Heart left ventricle (tissue), 13 donors: ENCODE measurements around the gene STARD3.

Experiments used
- POLR2A ChIP-seq, 2 donors: fragments of 450-650 bp; IDR thresholded peaks; one replicate each; pipeline ENCODE4 v1.6.1; 2017; ENCODE audit warnings: antibody characterized with exemption in 2 of 2, mild to moderate bottlenecking in 2 of 2, moderate library complexity in 2 of 2
- TF ChIP-seq, protein P1 (sequence below), 12 donors: fragments of 200-600 bp; sonication (generic) in 4 of 12; IDR thresholded peaks; one replicate each; pipeline versions ENCODE4 v1.5.0 to v1.8.0; 2018 to 2022; ENCODE audit warnings: antibody characterized with exemption in 12 of 12, mild to moderate bottlenecking in 5 of 12
- donor health status: ischemic (EF 13 %, LVEDD 7.1; RV severe dilation, severe dysfunction).
- donor health status: DM: no; HTN: yes; CAD: no.
- donor health status: DM: no; HTN: no; CAD: no.
- donor health status: ischemic (EF 25% LVEDD 6.9; RV normal size, moderate dysfunction).
- donor health status: ischemic (EF 25% LVEDD 5.7; RV mildly dilated, moderate dysfunction).
- donor health status: ischemic (EF 35%, LVEDD 5.7; RV mildly dilated, moderate dysfunction).
- donor health status: nonischemic (EF 11% LVEDD 7.7; RV severe dilation, severe dysfunction).
- donor health status: DM: yes; HTN: yes; CAD: no.
- donor health status: PGD.
- donor health status: ischemic (EF 29% LVEDD 5.4; RV normal size, mild dysfunction).
- donor health status: nonischemic (EF 23%, LVEDD 6.1; RV moderate dilation, normal function).

DNA sequence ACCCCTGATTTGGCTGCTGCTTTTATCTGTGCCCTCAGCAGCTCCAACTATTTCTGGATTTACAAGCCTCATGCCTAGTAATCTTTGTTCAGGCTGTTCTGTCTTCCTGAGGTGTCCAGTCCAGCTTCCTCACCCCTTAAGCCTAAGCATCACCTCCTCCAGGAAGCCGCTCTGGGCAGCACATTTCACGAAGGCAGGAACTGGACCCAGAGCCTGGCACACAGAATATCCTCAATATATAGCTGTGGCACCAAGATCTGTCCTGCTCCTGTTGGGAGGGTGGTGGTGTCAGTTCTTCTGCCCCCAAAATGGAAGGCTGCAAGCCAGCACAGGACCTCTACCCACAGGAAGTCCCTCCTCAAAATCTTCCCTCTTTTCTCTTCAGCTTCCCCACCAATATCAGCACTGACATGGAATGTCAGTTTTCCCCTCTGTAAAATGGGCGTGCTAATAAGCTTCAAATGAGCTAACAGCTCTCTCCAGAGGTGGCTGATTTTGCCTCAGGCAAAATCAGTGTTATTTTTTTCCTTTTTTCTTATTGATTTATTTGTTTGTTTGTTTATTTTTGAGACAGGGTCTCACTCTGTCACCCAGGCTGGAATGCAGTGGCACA lies 22.3 kb upstream of the STARD3 start:
- TF ChIP-seq, protein P1, sequence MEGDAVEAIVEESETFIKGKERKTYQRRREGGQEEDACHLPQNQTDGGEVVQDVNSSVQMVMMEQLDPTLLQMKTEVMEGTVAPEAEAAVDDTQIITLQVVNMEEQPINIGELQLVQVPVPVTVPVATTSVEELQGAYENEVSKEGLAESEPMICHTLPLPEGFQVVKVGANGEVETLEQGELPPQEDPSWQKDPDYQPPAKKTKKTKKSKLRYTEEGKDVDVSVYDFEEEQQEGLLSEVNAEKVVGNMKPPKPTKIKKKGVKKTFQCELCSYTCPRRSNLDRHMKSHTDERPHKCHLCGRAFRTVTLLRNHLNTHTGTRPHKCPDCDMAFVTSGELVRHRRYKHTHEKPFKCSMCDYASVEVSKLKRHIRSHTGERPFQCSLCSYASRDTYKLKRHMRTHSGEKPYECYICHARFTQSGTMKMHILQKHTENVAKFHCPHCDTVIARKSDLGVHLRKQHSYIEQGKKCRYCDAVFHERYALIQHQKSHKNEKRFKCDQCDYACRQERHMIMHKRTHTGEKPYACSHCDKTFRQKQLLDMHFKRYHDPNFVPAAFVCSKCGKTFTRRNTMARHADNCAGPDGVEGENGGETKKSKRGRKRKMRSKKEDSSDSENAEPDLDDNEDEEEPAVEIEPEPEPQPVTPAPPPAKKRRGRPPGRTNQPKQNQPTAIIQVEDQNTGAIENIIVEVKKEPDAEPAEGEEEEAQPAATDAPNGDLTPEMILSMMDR (IDR thresholded peaks at IDR 0.05): no peak
- TF ChIP-seq POLR2A (IDR thresholded peaks at IDR 0.05): no peak
